ENCODE data around the gene PAQR6. TPM values are rescaled to one million over a fixed set of nuclear protein-coding genes. Genes with fewer than 3 reads are reported as not detected.

The PAQR6 gene
- total and polyA plus RNA-seq, 2 of the 8 experiments (the other 6 are each of a cell fraction or from before 2014, with no cell fraction given) = 7.1 to 11.3 TPM

DNA sequence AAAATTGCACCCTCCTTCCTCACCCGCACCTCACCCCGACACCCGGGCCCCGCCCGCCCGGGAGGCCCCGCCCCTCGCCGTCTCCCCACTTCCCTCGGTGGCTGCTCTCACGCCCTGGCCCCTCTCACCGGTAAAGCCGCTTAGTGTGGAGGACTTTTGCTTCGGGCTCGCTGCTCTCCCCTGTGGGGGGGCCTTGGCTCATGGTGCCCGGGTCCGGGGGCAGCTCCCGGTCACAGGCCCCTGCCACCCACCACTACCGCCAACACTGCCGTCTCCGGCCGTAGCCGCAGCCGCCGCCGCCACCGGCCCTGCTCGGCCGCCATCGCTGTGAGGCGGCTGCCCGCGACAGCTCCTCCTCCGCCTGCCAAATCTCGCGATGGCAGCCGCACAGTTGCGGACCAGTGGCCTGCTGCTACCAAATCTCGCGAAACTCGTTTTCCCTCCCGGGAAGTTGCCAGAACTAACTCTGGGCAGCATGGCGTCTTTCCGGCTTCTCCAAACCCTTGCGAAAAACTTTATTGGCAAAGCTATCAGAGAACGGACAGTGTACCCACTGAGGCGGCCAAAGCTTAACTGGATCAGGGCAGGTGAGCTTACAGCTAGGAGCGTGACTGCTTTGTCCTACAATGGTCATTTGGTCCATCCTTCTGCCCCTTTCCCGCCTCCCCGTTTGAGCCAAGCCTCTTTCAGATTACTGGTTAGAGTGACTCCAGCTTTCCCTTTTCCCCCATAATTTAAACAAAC lies 34.8 kb upstream of the PAQR6 start, which contains the start of gene SMG5 (continued):
- TF ChIP-seq BRCA1 (IDR thresholded peaks at IDR 0.05; ENCODE audit: low read depth, low read length) = peak; percentile 99
- TF ChIP-seq CEBPB (IDR thresholded peaks at IDR 0.05; ENCODE audit: low read depth, low read length) = no peak
- no peak for TF ChIP-seq RNF2 (IDR thresholded peaks at IDR 0.05; ENCODE audit: borderline replicate concordance, low read depth, low read length, missing control alignments, poor library complexity, severe bottlenecking)
- TF ChIP-seq MAFK (IDR thresholded peaks at IDR 0.05; ENCODE audit: low read depth, low read length) = no peak
- TF ChIP-seq, protein P1, sequence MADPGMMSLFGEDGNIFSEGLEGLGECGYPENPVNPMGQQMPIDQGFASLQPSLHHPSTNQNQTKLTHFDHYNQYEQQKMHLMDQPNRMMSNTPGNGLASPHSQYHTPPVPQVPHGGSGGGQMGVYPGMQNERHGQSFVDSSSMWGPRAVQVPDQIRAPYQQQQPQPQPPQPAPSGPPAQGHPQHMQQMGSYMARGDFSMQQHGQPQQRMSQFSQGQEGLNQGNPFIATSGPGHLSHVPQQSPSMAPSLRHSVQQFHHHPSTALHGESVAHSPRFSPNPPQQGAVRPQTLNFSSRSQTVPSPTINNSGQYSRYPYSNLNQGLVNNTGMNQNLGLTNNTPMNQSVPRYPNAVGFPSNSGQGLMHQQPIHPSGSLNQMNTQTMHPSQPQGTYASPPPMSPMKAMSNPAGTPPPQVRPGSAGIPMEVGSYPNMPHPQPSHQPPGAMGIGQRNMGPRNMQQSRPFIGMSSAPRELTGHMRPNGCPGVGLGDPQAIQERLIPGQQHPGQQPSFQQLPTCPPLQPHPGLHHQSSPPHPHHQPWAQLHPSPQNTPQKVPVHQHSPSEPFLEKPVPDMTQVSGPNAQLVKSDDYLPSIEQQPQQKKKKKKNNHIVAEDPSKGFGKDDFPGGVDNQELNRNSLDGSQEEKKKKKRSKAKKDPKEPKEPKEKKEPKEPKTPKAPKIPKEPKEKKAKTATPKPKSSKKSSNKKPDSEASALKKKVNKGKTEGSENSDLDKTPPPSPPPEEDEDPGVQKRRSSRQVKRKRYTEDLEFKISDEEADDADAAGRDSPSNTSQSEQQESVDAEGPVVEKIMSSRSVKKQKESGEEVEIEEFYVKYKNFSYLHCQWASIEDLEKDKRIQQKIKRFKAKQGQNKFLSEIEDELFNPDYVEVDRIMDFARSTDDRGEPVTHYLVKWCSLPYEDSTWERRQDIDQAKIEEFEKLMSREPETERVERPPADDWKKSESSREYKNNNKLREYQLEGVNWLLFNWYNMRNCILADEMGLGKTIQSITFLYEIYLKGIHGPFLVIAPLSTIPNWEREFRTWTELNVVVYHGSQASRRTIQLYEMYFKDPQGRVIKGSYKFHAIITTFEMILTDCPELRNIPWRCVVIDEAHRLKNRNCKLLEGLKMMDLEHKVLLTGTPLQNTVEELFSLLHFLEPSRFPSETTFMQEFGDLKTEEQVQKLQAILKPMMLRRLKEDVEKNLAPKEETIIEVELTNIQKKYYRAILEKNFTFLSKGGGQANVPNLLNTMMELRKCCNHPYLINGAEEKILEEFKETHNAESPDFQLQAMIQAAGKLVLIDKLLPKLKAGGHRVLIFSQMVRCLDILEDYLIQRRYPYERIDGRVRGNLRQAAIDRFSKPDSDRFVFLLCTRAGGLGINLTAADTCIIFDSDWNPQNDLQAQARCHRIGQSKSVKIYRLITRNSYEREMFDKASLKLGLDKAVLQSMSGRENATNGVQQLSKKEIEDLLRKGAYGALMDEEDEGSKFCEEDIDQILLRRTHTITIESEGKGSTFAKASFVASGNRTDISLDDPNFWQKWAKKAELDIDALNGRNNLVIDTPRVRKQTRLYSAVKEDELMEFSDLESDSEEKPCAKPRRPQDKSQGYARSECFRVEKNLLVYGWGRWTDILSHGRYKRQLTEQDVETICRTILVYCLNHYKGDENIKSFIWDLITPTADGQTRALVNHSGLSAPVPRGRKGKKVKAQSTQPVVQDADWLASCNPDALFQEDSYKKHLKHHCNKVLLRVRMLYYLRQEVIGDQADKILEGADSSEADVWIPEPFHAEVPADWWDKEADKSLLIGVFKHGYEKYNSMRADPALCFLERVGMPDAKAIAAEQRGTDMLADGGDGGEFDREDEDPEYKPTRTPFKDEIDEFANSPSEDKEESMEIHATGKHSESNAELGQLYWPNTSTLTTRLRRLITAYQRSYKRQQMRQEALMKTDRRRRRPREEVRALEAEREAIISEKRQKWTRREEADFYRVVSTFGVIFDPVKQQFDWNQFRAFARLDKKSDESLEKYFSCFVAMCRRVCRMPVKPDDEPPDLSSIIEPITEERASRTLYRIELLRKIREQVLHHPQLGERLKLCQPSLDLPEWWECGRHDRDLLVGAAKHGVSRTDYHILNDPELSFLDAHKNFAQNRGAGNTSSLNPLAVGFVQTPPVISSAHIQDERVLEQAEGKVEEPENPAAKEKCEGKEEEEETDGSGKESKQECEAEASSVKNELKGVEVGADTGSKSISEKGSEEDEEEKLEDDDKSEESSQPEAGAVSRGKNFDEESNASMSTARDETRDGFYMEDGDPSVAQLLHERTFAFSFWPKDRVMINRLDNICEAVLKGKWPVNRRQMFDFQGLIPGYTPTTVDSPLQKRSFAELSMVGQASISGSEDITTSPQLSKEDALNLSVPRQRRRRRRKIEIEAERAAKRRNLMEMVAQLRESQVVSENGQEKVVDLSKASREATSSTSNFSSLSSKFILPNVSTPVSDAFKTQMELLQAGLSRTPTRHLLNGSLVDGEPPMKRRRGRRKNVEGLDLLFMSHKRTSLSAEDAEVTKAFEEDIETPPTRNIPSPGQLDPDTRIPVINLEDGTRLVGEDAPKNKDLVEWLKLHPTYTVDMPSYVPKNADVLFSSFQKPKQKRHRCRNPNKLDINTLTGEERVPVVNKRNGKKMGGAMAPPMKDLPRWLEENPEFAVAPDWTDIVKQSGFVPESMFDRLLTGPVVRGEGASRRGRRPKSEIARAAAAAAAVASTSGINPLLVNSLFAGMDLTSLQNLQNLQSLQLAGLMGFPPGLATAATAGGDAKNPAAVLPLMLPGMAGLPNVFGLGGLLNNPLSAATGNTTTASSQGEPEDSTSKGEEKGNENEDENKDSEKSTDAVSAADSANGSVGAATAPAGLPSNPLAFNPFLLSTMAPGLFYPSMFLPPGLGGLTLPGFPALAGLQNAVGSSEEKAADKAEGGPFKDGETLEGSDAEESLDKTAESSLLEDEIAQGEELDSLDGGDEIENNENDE (IDR thresholded peaks at IDR 0.05; ENCODE audit: insufficient replicate concordance, low read length) = no peak
- TF ChIP-seq KDM4A (IDR thresholded peaks at IDR 0.05; ENCODE audit: low read depth, low read length, severe bottlenecking) = peak; percentile 98
